Neural cell (in vitro differentiated cells): ENCODE measurements around the gene ENTPD2. TPM values are rescaled to one million over a fixed set of nuclear protein-coding genes. Genes with fewer than 3 reads are reported as not detected.

Experiments
- H2AFZ ChIP-seq: fragments of 200-600, 300-800 bp; sonication (generic), shearing (Covaris generic); 2 replicates; pipeline ENCODE4 v1.6.0; 2014; ENCODE audit warnings: low read depth, mild to moderate bottlenecking, antibody characterized with exemption, low read length, moderate library complexity
- H3F3A ChIP-seq: fragments of 200-600 bp; shearing (Covaris generic); 2 replicates; pipeline ENCODE4 v1.6.1; 2016; ENCODE audit warnings: mild to moderate bottlenecking, moderate library complexity, mixed read lengths, antibody characterized with exemption, low read length; ENCODE audit not compliant: insufficient read depth, poor library complexity, severe bottlenecking
- H3K27ac ChIP-seq: fragments of 200-600, 300-800 bp; sonication (generic), shearing (Covaris generic); 2 replicates; pipeline ENCODE4 v1.5.1; 2014; ENCODE audit warnings: mild to moderate bottlenecking, low read length, moderate library complexity
- H3K27me3 ChIP-seq: fragments of 300-800, 200-600 bp; sonication (generic), shearing (Covaris generic); 2 replicates; pipeline ENCODE4 v1.6.0; 2014; ENCODE audit warnings: mild to moderate bottlenecking, low read depth, low read length, moderate library complexity; ENCODE audit not compliant: insufficient read depth
- H3K36me3 ChIP-seq: fragments of 300-800, 200-600 bp; sonication (generic), shearing (Covaris generic); 2 replicates; pipeline ENCODE4 v1.5.1; 2014; ENCODE audit warnings: mild to moderate bottlenecking, antibody characterized with exemption, low read length, moderate library complexity; ENCODE audit not compliant: insufficient read depth
- H3K4me2 ChIP-seq: fragments of 300-800, 200-600 bp; sonication (generic), shearing (Covaris generic); 2 replicates; pipeline ENCODE4 v1.6.0; 2014; ENCODE audit warnings: mild to moderate bottlenecking, low read length
- H3K4me3 ChIP-seq: fragments of 300-800, 200-600 bp; sonication (generic), shearing (Covaris generic); 2 replicates; pipeline ENCODE4 v1.5.1; 2014; ENCODE audit warnings: mild to moderate bottlenecking, low read length, moderate library complexity
- H3K79me2 ChIP-seq: fragments of 200-600 bp; shearing (Covaris generic); replicated peaks from 2 replicates; pipeline ENCODE4 v1.6.0; 2014; ENCODE audit warnings: mild to moderate bottlenecking, low read length, moderate library complexity; ENCODE audit not compliant: insufficient read depth
- H3K9ac ChIP-seq: fragments of 300-800, 200-600 bp; sonication (generic), shearing (Covaris generic); 2 replicates; pipeline ENCODE4 v1.6.1; 2016; ENCODE audit warnings: mild to moderate bottlenecking, low read length, mixed read lengths
- H3K9me2 ChIP-seq: fragments of 200-600 bp; shearing (Covaris generic); 2 replicates; pipeline ENCODE4 v1.6.1; 2016; ENCODE audit warnings: mild to moderate bottlenecking, low read length, mixed read lengths; ENCODE audit not compliant: insufficient read depth
- H3K9me3 ChIP-seq: fragments of 200-600, 300-800 bp; sonication (generic), shearing (Covaris generic); 2 replicates; pipeline ENCODE4 v1.6.1; 2016; ENCODE audit warnings: mild to moderate bottlenecking, mixed run types, low read length, moderate library complexity, mixed read lengths
- H4K20me1 ChIP-seq: fragments of 200-600 bp; shearing (Covaris generic); 2 replicates; pipeline ENCODE4 v1.6.1; 2016; ENCODE audit warnings: mild to moderate bottlenecking, mixed run types; ENCODE audit not compliant: insufficient read depth
- EP300 ChIP-seq: fragments of 450-650 bp; conservative IDR thresholded peaks from 2 replicates; pipeline ENCODE4 v1.6.1; 2014; ENCODE audit warnings: antibody characterized with exemption, mild to moderate bottlenecking, moderate library complexity; ENCODE audit not compliant: poor library complexity, severe bottlenecking
- EZH2 ChIP-seq: fragments of 200-600, 300-800 bp; shearing (Covaris generic), sonication (generic); IDR thresholded peaks from 2 replicates; pipeline ENCODE4 v1.6.1; 2014; ENCODE audit warnings: antibody characterized with exemption, low read length, borderline replicate concordance, mild to moderate bottlenecking; ENCODE audit not compliant: insufficient read depth, poor library complexity, severe bottlenecking
- MXI1 ChIP-seq: fragments of 450-650 bp; conservative IDR thresholded peaks from 2 replicates; pipeline ENCODE4 v1.6.1; 2014; ENCODE audit warnings: antibody characterized with exemption, mild to moderate bottlenecking; ENCODE audit not compliant: poor library complexity, severe bottlenecking
- POLR2AphosphoS5 ChIP-seq: IDR thresholded peaks from 2 replicates; pipeline ENCODE4 v1.6.1; 2012
- RAD21 ChIP-seq: fragments of 450-650 bp; conservative IDR thresholded peaks from 2 replicates; pipeline ENCODE4 v1.6.1; 2014; ENCODE audit warnings: antibody characterized with exemption, mild to moderate bottlenecking, moderate library complexity
- SMC3 ChIP-seq: fragments of 450-650 bp; conservative IDR thresholded peaks from 2 replicates; pipeline ENCODE4 v1.6.1; 2014; ENCODE audit warnings: antibody characterized with exemption, mild to moderate bottlenecking, moderate library complexity; ENCODE audit not compliant: poor library complexity
- polyA plus RNA-seq: library from polyadenylated mRNA; depleted of rRNA; stranded (reverse); fragments of >200 nt; gene quantifications from 2 replicates; pipeline ENCODE4 v1.2.3, GENCODE V29; 2014
- TF ChIP-seq, protein P1 (sequence below): IDR thresholded peaks from 2 replicates; pipeline ENCODE4 v1.6.1; 2012; ENCODE audit warnings: borderline replicate concordance
- TF ChIP-seq, protein P2 (sequence below): fragments of 450-650 bp; IDR thresholded peaks from 2 replicates; pipeline ENCODE4 v1.5.1; 2014; ENCODE audit warnings: antibody characterized with exemption, mild to moderate bottlenecking, moderate library complexity; ENCODE audit not compliant: poor library complexity, severe bottlenecking

Gene ENTPD2
- polyA plus RNA-seq, 1 donor from 2014 or later = not detected

DNA sequence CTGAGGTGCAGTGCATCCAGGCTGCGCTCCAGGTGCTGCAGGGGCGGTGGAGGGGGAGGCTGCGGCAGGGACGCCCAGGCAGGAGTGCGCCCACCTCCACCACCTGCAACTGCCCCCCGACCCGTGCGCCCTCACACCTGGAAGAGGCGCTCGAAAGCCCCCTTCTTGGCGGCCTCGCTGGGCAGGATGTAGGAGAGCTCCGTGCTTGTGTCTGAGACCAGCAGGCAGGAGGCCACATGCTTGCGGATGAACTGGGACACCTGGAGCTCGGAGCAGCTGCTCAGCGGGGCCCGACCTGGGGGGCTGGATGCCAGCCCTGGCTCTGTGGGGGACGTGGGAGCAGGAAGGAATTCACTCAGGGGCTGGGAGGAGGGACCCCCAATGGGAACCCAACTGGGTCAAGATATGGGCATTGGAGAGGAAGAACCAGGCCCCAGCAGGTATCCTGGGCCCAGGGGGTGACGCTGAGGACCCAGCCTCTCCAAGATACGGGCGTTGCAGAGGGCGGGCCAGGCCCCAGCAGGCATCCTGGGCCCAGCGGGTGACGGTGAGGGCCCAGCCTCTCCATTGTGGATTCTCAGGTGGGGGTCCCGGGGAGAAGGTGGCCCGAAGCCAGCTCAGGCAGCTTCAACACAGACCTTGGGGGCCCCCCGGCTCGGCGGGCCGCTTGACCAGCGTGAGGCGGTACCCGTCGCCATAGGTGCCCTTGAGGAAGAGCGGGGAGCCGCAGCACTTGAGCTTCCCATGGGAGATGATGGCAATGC is 38.9 kb downstream of the ENTPD2 start:
- H3K4me3 ChIP-seq = no peak overlapping the region
- no peaks in the 10 kb centered on the region for H3K9me2 ChIP-seq
- peaks cover 7% of the 10 kb centered on the region for H3K36me3 ChIP-seq

DNA sequence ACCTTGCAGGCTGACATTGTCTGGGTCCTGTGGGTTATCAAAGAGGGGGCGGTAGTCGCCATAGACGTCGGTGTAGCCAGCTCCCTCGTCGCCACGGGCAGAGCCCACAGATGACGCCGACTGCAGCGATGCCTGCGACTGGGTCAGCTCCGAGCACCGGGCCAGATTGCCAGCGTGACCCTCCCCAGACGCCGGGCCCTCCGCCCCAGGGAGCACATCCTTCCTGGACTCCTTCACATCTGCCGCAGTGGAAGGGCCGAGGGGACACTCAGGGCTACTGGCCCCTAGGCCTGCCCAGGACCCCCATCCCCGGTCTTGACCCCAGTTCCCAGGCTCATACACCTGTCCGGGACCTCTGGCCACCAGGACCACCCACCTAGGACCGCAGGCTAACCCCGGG is 39.7 kb downstream of the ENTPD2 start:
- peaks cover 7% of the 10 kb centered on the region for H3K36me3 ChIP-seq
- H3K4me3 ChIP-seq = no peak overlapping the region
- TF ChIP-seq, protein P1, sequence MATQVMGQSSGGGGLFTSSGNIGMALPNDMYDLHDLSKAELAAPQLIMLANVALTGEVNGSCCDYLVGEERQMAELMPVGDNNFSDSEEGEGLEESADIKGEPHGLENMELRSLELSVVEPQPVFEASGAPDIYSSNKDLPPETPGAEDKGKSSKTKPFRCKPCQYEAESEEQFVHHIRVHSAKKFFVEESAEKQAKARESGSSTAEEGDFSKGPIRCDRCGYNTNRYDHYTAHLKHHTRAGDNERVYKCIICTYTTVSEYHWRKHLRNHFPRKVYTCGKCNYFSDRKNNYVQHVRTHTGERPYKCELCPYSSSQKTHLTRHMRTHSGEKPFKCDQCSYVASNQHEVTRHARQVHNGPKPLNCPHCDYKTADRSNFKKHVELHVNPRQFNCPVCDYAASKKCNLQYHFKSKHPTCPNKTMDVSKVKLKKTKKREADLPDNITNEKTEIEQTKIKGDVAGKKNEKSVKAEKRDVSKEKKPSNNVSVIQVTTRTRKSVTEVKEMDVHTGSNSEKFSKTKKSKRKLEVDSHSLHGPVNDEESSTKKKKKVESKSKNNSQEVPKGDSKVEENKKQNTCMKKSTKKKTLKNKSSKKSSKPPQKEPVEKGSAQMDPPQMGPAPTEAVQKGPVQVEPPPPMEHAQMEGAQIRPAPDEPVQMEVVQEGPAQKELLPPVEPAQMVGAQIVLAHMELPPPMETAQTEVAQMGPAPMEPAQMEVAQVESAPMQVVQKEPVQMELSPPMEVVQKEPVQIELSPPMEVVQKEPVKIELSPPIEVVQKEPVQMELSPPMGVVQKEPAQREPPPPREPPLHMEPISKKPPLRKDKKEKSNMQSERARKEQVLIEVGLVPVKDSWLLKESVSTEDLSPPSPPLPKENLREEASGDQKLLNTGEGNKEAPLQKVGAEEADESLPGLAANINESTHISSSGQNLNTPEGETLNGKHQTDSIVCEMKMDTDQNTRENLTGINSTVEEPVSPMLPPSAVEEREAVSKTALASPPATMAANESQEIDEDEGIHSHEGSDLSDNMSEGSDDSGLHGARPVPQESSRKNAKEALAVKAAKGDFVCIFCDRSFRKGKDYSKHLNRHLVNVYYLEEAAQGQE = no peak
- TF ChIP-seq MXI1 (no peak), SMC3 (no peak), EP300 (no peak), RAD21 (no peak)
- TF ChIP-seq, protein P2, sequence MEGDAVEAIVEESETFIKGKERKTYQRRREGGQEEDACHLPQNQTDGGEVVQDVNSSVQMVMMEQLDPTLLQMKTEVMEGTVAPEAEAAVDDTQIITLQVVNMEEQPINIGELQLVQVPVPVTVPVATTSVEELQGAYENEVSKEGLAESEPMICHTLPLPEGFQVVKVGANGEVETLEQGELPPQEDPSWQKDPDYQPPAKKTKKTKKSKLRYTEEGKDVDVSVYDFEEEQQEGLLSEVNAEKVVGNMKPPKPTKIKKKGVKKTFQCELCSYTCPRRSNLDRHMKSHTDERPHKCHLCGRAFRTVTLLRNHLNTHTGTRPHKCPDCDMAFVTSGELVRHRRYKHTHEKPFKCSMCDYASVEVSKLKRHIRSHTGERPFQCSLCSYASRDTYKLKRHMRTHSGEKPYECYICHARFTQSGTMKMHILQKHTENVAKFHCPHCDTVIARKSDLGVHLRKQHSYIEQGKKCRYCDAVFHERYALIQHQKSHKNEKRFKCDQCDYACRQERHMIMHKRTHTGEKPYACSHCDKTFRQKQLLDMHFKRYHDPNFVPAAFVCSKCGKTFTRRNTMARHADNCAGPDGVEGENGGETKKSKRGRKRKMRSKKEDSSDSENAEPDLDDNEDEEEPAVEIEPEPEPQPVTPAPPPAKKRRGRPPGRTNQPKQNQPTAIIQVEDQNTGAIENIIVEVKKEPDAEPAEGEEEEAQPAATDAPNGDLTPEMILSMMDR = no peak
- no peak overlapping the region for H3K9ac ChIP-seq
- no peaks in the 10 kb centered on the region for H3K79me2 ChIP-seq
- H3K27ac ChIP-seq = no peak overlapping the region
- no peaks in the 10 kb centered on the region for H3K9me2 ChIP-seq
- no peak overlapping the region for H3K4me2 ChIP-seq
- H2AFZ ChIP-seq = no peak overlapping the region
- H3K9me3 ChIP-seq = no peaks in the 10 kb centered on the region
- no peaks in the 10 kb centered on the region for H4K20me1 ChIP-seq
- no peaks in the 10 kb centered on the region for H3F3A ChIP-seq
- no peaks in the 10 kb centered on the region for H3K27me3 ChIP-seq

More for the DNA sequence above, 38.9 kb downstream of the ENTPD2 start:
- no peaks in the 10 kb centered on the region for H3K27me3 ChIP-seq
- TF ChIP-seq, protein P1 = no peak
- TF ChIP-seq MXI1 = no peak
- no peak for TF ChIP-seq POLR2AphosphoS5
- TF ChIP-seq, protein P2 = no peak
- no peak for TF ChIP-seq EZH2
- TF ChIP-seq SMC3 = no peak
- TF ChIP-seq RAD21 = no peak
- no peak for TF ChIP-seq EP300
- no peak overlapping the region for H3K4me2 ChIP-seq
- H2AFZ ChIP-seq = no peak overlapping the region
- no peaks in the 10 kb centered on the region for H3K79me2 ChIP-seq
- H4K20me1 ChIP-seq = no peaks in the 10 kb centered on the region
- H3K27ac ChIP-seq = no peak overlapping the region
- no peaks in the 10 kb centered on the region for H3K9me3 ChIP-seq
- H3K9ac ChIP-seq = no peak overlapping the region
- H3F3A ChIP-seq = no peaks in the 10 kb centered on the region
